IgD-negative memory B cell (primary cell): ENCODE measurements around the gene IRAK4. TPM values are rescaled to one million over a fixed set of nuclear protein-coding genes. Genes with fewer than 3 reads are reported as not detected.
"Not testable (repeated sequence)": the region's sequence is repeated elsewhere in the genome, so short reads cannot be mapped to it uniquely, and the experiment has no call there.

Source experiments
- H3K27ac Mint-ChIP-seq, 3 donors: one replicate each; pipeline ENCODE4 v1.8.0; 2020 to 2022; ENCODE audit warnings: mild to moderate bottlenecking in 3 of 3, mixed read lengths in 3 of 3, moderate library complexity in 1 of 3
- H3K27me3 Mint-ChIP-seq: one replicate; pipeline ENCODE4 v1.8.0; 2021; ENCODE audit warnings: mixed read lengths
- H3K36me3 Mint-ChIP-seq: one replicate; pipeline ENCODE4 v1.8.0; 2020; ENCODE audit warnings: mild to moderate bottlenecking, mixed read lengths
- H3K4me1 Mint-ChIP-seq, 3 donors: one replicate each; pipeline ENCODE4 v1.8.0; 2020 to 2022; ENCODE audit warnings: mixed read lengths in 3 of 3, mild to moderate bottlenecking in 1 of 3
- H3K4me3 Mint-ChIP-seq, 4 donors: one replicate each; pipeline ENCODE4 v1.8.0; 2020 to 2022; ENCODE audit warnings: mild to moderate bottlenecking in 4 of 4, mixed read lengths in 4 of 4, moderate library complexity in 3 of 4
- H3K9me3 Mint-ChIP-seq, 3 donors: one replicate each; pipeline ENCODE4 v1.8.0; 2020 to 2021; ENCODE audit warnings: mixed read lengths in 3 of 3, mild to moderate bottlenecking in 1 of 3
- polyA plus RNA-seq: library from polyadenylated mRNA; unstranded; fragments of 300-500 nt; fragmentation: Illumina TruSeq; gene quantifications from one replicate; pipeline ENCODE4 v1.2.3, GENCODE V29; 2021

The IRAK4 gene
- polyA plus RNA-seq, 1 donor from 2014 or later: 22.3 TPM

GRCh38 chr12:43751360-43751759 lies 7.4 kb upstream of the IRAK4 start:
- not testable (repeated sequence) for H3K27ac Mint-ChIP-seq, H3K4me3 Mint-ChIP-seq, H3K9me3 Mint-ChIP-seq, H3K27me3 Mint-ChIP-seq
- H3K36me3 Mint-ChIP-seq: peaks cover 15% of the 10 kb centered on the region
- H3K4me1 Mint-ChIP-seq: peaks cover 19 to 30% (median 22%) of the 10 kb centered on the region in 3 donors

DNA sequence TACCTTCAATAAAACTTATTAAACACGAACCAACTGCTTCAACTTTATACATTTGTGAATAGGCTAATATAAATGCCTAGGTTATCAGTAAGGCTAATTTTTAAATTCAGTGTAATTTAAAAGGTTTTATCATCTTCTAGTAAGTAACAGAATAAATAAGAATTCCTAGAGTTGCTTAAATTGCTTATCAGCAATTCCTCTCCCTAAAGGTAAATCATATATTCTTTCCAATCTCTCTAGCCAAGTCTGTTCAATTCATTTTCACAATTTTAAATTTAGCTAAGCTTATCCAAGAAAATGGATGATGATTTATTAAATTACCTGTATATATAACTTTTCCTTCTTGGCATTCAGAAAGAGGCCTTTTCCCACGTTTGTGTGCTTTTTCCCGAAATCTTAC lies 4.7 kb upstream of the IRAK4 start:
- peaks cover 16% of the 10 kb centered on the region for H3K36me3 Mint-ChIP-seq
- H3K9me3 Mint-ChIP-seq: no peaks in the 10 kb centered on the region
- H3K27me3 Mint-ChIP-seq: peaks cover 2% of the 10 kb centered on the region
- peaks cover 27 to 43% (median 41%) of the 10 kb centered on the region in 3 donors for H3K4me1 Mint-ChIP-seq
- H3K4me3 Mint-ChIP-seq: no peak overlapping the region
- no peak overlapping the region for H3K27ac Mint-ChIP-seq

- Mint-ChIP-seq H3K27me3 (peaks cover 2% of the 10 kb centered on the region), H3K4me3 (peak overlapping the region; percentile 97 to 99 (median 97)), H3K9me3 (no peaks in the 10 kb centered on the region), H3K36me3 (peaks cover 14% of the 10 kb centered on the region), H3K4me1 (peaks cover 37 to 60% (median 58%) of the 10 kb centered on the region in 3 donors), H3K27ac (peak overlapping the region; percentile 91 to 100 (median 99))
Observed at GRCh38 chr12:43758247-43758727, 464 bp upstream of the IRAK4 start.

DNA sequence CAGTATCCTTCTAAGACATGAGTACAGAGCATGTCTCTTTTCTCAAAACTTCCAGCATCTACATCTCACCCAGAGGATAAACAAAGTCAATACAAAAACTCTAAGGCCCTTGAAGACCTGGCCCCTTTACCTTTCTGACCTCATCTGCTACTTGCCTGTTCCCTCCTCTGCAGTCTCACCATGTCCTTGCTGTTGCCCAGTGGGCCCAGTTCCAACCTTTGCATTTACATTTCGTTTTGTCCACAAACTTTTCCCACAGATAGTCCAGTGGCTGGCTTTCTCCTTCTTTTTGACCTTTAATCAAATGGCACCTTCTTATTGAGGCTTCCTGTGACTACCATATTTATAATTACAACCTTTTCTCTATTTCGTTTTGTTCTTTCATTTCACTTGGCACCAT lies 1.6 kb downstream of the IRAK4 start:
- H3K36me3 Mint-ChIP-seq: peaks cover 11% of the 10 kb centered on the region
- peaks cover 2% of the 10 kb centered on the region for H3K27me3 Mint-ChIP-seq
- no peaks in the 10 kb centered on the region for H3K9me3 Mint-ChIP-seq
- H3K27ac Mint-ChIP-seq: peak overlapping the region; percentile 65 to 100 (median 91)
- H3K4me1 Mint-ChIP-seq: peaks cover 41 to 59% (median 56%) of the 10 kb centered on the region in 3 donors
- H3K4me3 Mint-ChIP-seq: peak overlapping the region; percentile 97 to 99 (median 97)

GRCh38 chr12:43761500-43761899 lies 2.7 kb downstream of the IRAK4 start:
- H3K4me1 Mint-ChIP-seq: peaks cover 33 to 49% (median 47%) of the 10 kb centered on the region in 3 donors
- H3K4me3 Mint-ChIP-seq: peak overlapping the region in 3 of 4 donors; percentile 63 to 74 (median 71)
- H3K27me3 Mint-ChIP-seq: peaks cover 2% of the 10 kb centered on the region
- H3K36me3 Mint-ChIP-seq: peaks cover 11% of the 10 kb centered on the region
- no peaks in the 10 kb centered on the region for H3K9me3 Mint-ChIP-seq
- H3K27ac Mint-ChIP-seq: peak overlapping the region in 1 of 3 donors; percentile 44

DNA sequence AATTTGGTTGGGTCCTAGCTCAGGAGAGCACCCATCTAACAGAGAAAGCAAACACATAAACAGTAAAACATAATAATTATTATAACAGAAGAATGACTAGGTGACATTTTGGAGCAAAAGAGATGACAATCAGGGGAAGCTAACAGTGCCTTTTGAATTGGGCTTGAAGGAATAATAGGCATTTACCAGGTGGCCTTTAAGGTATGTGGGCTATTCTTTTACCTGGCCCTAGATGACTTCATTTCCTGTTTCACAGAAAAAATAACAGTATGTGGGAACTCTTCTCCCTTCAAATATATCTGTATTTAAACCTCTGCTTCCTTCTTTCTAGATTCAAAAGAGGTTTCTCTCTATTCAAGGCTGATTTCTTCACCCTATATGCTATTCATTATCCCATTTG lies 3.8 kb downstream of the IRAK4 start:
- H3K27me3 Mint-ChIP-seq: peaks cover 1% of the 10 kb centered on the region
- H3K4me3 Mint-ChIP-seq: no peak overlapping the region
- H3K36me3 Mint-ChIP-seq: peaks cover 11% of the 10 kb centered on the region
- peaks cover 30 to 44% (median 41%) of the 10 kb centered on the region in 3 donors for H3K4me1 Mint-ChIP-seq
- H3K27ac Mint-ChIP-seq: no peak overlapping the region
- H3K9me3 Mint-ChIP-seq: no peaks in the 10 kb centered on the region

- Mint-ChIP-seq H3K27ac (no peak overlapping the region), H3K9me3 (no peaks in the 10 kb centered on the region), H3K36me3 (peaks cover 9% of the 10 kb centered on the region), H3K4me3 (no peak overlapping the region), H3K27me3 (no peaks in the 10 kb centered on the region), H3K4me1 (peaks cover 28 to 35% (median 33%) of the 10 kb centered on the region in 3 donors)
Observed at GRCh38 chr12:43763769-43764168, 5.0 kb downstream of the IRAK4 start.

DNA sequence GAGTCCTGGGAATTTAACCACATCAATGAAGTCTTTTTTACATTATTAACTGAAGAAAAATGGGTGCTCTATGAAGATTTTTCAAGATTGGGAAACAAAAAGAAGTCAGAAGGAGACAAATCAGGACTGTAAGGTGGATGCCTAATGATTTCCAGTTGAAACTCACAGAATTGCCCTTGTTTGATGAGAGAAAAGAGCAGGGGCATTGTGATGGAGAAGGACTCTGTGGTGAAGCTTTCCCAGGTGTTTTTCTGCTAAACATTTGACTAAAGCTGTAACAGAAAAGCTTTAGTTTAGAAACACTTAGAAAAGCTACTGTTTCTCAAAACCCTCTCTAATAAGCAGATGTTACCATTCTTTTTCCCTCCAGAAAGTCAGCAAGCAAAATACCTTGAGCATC lies 5.8 kb downstream of the IRAK4 start:
- peaks cover 9% of the 10 kb centered on the region for H3K36me3 Mint-ChIP-seq
- no peaks in the 10 kb centered on the region for H3K27me3 Mint-ChIP-seq
- peaks cover 21 to 34% (median 29%) of the 10 kb centered on the region in 3 donors for H3K4me1 Mint-ChIP-seq
- H3K9me3 Mint-ChIP-seq: no peaks in the 10 kb centered on the region
- no peak overlapping the region for H3K27ac Mint-ChIP-seq
- H3K4me3 Mint-ChIP-seq: no peak overlapping the region

GRCh38 chr12:43766291-43766690 lies 7.5 kb downstream of the IRAK4 start:
- H3K4me3 Mint-ChIP-seq: no peak overlapping the region
- peaks cover 15 to 29% (median 18%) of the 10 kb centered on the region in 3 donors for H3K4me1 Mint-ChIP-seq
- no peaks in the 10 kb centered on the region for H3K27me3 Mint-ChIP-seq
- H3K27ac Mint-ChIP-seq: no peak overlapping the region
- peaks cover 11% of the 10 kb centered on the region for H3K36me3 Mint-ChIP-seq
- no peaks in the 10 kb centered on the region for H3K9me3 Mint-ChIP-seq

GRCh38 chr12:43776498-43776897 lies 17.7 kb downstream of the IRAK4 start:
- no peaks in the 10 kb centered on the region for H3K9me3 Mint-ChIP-seq
- H3K36me3 Mint-ChIP-seq: peaks cover 3% of the 10 kb centered on the region
- no peak overlapping the region for H3K4me3 Mint-ChIP-seq
- no peak overlapping the region for H3K27ac Mint-ChIP-seq
- peaks cover 0 to 1% (median 0%) of the 10 kb centered on the region in 3 donors for H3K4me1 Mint-ChIP-seq
- no peaks in the 10 kb centered on the region for H3K27me3 Mint-ChIP-seq

- Mint-ChIP-seq H3K36me3 (peaks cover 4% of the 10 kb centered on the region), H3K27ac (peak overlapping the region in 1 of 3 donors; percentile 13), H3K27me3 (no peaks in the 10 kb centered on the region), H3K4me1 (peaks cover 0 to 2% (median 0%) of the 10 kb centered on the region in 3 donors), H3K9me3 (peaks cover 0 to 1% (median 0%) of the 10 kb centered on the region in 3 donors), H3K4me3 (no peak overlapping the region)
Observed at GRCh38 chr12:43786899-43787693, 28.3 kb downstream of the IRAK4 start.

DNA sequence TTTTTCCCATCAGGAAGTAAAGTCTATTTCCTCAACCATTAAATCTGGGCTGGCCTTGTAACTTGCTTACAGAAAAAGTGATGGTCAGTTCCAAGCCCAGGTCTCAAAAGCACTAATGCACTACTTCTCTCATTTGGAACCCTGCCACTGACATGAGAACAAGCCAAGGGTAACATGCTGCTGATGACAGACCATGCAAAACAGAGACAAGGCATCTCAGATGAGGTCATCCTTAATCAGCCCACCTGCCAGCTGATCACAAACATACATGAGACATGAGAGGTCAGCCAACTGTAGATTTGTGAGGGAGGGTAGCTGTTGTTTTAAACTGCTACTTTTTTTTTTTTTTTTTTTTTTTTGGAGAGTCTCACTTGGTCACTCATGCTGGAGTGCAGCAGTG lies 31.2 kb downstream of the IRAK4 start:
- H3K27me3 Mint-ChIP-seq: no peaks in the 10 kb centered on the region
- H3K4me1 Mint-ChIP-seq: peaks cover 0 to 2% (median 0%) of the 10 kb centered on the region in 3 donors
- H3K36me3 Mint-ChIP-seq: peaks cover 5% of the 10 kb centered on the region
- H3K27ac Mint-ChIP-seq: peak overlapping the region in 1 of 3 donors; percentile 24
- H3K4me3 Mint-ChIP-seq: no peak overlapping the region
- peaks cover 0 to 1% (median 0%) of the 10 kb centered on the region in 3 donors for H3K9me3 Mint-ChIP-seq

DNA sequence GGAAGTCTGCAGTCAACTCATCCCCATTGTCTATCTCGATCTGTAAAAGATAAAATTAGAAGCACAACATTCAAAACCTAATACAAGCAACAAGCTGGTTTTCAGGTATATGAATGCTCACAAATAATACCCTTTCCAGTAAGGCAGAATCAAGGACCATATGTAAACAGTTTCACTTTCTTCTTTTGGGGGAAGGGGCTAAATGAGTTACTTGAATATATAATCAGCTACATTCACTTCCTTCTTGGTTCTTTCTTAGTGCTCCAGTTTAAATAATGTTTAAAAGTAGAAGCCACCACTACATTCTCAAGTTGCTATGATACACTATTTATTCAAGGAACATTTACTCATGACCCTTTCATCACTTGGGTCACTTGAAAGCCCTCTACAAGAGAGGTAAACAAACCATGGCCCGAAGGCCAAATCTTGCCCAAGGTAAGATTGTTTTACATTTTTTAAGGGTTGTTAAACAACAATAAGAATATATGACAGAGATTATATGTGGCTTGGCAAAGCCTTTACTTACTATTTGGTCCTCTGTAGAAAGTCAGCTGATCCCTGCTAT lies 37.0 kb downstream of the IRAK4 start:
- H3K27ac Mint-ChIP-seq: no peak overlapping the region
- H3K4me1 Mint-ChIP-seq: peaks cover 0 to 11% (median 3%) of the 10 kb centered on the region in 3 donors
- peaks cover 0 to 1% (median 0%) of the 10 kb centered on the region in 3 donors for H3K9me3 Mint-ChIP-seq
- no peak overlapping the region for H3K4me3 Mint-ChIP-seq
- H3K27me3 Mint-ChIP-seq: no peaks in the 10 kb centered on the region
- H3K36me3 Mint-ChIP-seq: peaks cover 5% of the 10 kb centered on the region

DNA sequence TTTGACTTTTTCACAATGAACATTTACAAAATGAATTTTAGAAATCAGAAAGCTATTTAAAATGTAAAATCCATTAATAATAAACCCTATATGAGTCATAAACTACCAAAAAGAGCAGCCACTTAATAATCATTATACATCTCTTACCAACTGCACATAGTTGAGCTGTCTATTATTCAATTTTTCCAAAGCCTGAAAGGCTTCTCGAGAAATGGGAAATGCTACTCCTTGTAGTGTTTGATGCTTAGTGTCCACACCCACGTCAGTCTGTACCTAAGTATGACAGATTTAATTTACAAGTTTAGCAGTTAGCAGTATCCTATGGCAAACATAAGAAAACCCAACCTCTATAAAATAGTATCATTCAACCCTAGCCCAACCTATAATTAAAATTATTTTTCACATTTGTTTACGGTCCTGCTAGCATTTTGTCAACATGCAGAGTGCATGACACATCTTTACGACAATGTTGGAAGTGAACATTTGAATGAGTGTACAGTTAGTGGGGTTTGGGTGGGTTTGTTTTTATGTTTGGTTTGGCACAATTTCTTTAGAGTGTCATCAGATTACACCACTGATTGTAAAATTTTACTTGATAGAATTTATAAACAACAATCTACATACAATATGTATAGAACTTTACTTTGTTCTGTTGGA lies 38.9 kb downstream of the IRAK4 start:
- H3K4me1 Mint-ChIP-seq: peaks cover under 1 to 11% (median 2%) of the 10 kb centered on the region in 3 donors

More for the DNA sequence above, 38.9 kb downstream of the IRAK4 start:
- Mint-ChIP-seq H3K27ac (no peak overlapping the region), H3K36me3 (peaks cover 5% of the 10 kb centered on the region), H3K4me3 (no peak overlapping the region), H3K9me3 (no peaks in the 10 kb centered on the region), H3K27me3 (no peaks in the 10 kb centered on the region)
